ENCODE measurements around the gene SYT1. TPM values are rescaled to one million over a fixed set of nuclear protein-coding genes. Genes with fewer than 3 reads are reported as not detected.

SYT1 gene
- total and polyA plus RNA-seq, 11 donors, result 0.08 to 0.86 (median 0.16) TPM; not detected in 6

DNA sequence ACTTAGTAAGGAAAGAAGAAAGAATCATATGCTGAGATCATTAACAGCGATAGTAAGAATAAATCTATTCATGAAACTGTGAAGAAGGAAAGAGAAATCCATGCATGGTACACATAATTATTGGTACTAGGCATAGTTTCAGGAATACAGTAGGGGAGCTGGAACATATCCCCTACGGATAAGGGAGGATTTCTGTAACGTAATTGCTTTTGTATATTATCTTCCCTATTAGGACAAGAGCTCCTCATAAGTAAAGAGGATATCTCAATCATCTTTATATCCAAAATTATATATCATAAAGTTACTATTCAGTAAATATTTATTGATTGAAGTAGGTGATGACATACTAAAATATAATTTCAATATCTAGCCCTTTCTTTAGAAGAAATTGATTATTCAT is 22.9 kb downstream of the SYT1 start:
- H3K27me3 ChIP-seq, result peaks cover 0 to 3% (median 0%) of the 10 kb centered on the region in 9 donors
- H3K9me3 ChIP-seq, result no peaks in the 10 kb centered on the region
- DNase-seq (no peak), ATAC-seq (no peak)
- no peaks in the 10 kb centered on the region for H3K4me1 ChIP-seq
- H3K4me3 ChIP-seq, result no peak overlapping the region
- intact Hi-C loops (cut with DNase I), result no loop called here
- H3K36me3 ChIP-seq, result no peaks in the 10 kb centered on the region
- no peak overlapping the region for H3K27ac ChIP-seq
- TF ChIP-seq CTCF (IDR thresholded peaks at IDR 0.05), result no peak
- no peak for TF ChIP-seq POLR2A (IDR thresholded peaks at IDR 0.05)
- WGBS, 4 donors, result 84 to 91% (median 89%) methylated on average over 3 of the region's 3 CpGs

DNA sequence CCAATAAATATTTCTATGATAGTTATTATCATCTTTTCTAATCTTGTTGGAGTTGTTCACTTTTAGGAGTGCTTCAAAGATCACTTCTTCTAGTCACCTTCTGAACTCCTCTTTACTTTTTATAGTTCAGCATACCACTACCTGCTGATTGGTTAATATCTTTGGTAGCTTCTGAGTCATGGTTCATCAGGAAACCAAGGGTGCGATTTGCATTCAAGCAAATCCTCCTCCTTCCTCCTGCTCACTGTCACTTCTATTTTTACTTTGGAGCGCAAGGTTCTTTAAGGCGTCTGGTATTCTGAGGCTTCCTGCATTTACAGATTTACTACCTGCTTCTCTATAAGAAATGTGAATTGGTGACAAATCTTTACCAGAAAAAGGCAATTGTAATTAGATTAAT is 24.0 kb downstream of the SYT1 start:
- 58 to 64% (median 59%) methylated on average over 3 of the region's 3 CpGs for WGBS, 4 donors
- DNase-seq (no peak), ATAC-seq (no peak)
- peaks cover 0 to 3% (median 0%) of the 10 kb centered on the region in 9 donors for H3K27me3 ChIP-seq
- H3K9me3 ChIP-seq, result no peaks in the 10 kb centered on the region
- intact Hi-C loops (cut with DNase I), result no loop called here
- no peaks in the 10 kb centered on the region for H3K4me1 ChIP-seq
- no peaks in the 10 kb centered on the region for H3K36me3 ChIP-seq
- no peak overlapping the region for H3K4me3 ChIP-seq
- no peak overlapping the region for H3K27ac ChIP-seq
- TF ChIP-seq POLR2A (IDR thresholded peaks at IDR 0.05), result no peak
- TF ChIP-seq CTCF (IDR thresholded peaks at IDR 0.05), result no peak

GRCh38 chr12:78891646-78892353 is 27.2 kb downstream of the SYT1 start:
- H3K27ac ChIP-seq, result no peak overlapping the region
- no peaks in the 10 kb centered on the region for H3K9me3 ChIP-seq
- H3K36me3 ChIP-seq, result no peaks in the 10 kb centered on the region
- peaks cover 0 to 3% (median 0%) of the 10 kb centered on the region in 9 donors for H3K27me3 ChIP-seq
- intact Hi-C loops (cut with DNase I), result no loop called here
- DNase-seq, result no peak
- H3K4me1 ChIP-seq, result no peaks in the 10 kb centered on the region
- H3K4me3 ChIP-seq, result no peak overlapping the region
- 19 to 28% (median 24%) methylated on average over 1 of the region's 1 CpG for WGBS, 4 donors
- TF ChIP-seq CTCF (IDR thresholded peaks at IDR 0.05) (no peak), POLR2A (IDR thresholded peaks at IDR 0.05) (no peak)
- ATAC-seq, result no peak

- peaks cover 0 to 5% (median 0%) of the 10 kb centered on the region in 12 donors for H3K4me1 ChIP-seq
- H3K9me3 ChIP-seq, result no peaks in the 10 kb centered on the region
- TF ChIP-seq POLR2A (IDR thresholded peaks at IDR 0.05) (no peak), CTCF (IDR thresholded peaks at IDR 0.05) (no peak)
- no peaks in the 10 kb centered on the region for H3K27me3 ChIP-seq
- H3K27ac ChIP-seq, result no peak overlapping the region
- WGBS, 4 donors, result 72 to 82% (median 76%) methylated on average over 1 of the region's 1 CpG
- intact Hi-C loops (cut with DNase I), result no loop called here
- no peaks in the 10 kb centered on the region for H3K36me3 ChIP-seq
- DNase-seq, result peak; percentile 15 to 55 (median 39)
- no peak overlapping the region for H3K4me3 ChIP-seq
- ATAC-seq, result peak in 1 of 4 donors; percentile 54
Measured at GRCh38 chr12:78898416-78898815, 33.8 kb downstream of the SYT1 start.
